Aorta (tissue), 5 donors: ENCODE measurements around the gene LRRC73. TPM values are rescaled to one million over a fixed set of nuclear protein-coding genes. Genes with fewer than 3 reads are reported as not detected.

Experiments used
- ATAC-seq: fragments of 200-7000 bp; cut with Tn5 transposase; one replicate; pipeline ENCODE4 v1.9.1; 2022; ENCODE audit warnings: moderate library complexity; ENCODE audit not compliant: low FRiP score
- DNase-seq, 2 donors: peaks; one replicate each; pipeline ENCODE4 v3.0.0-alpha.2; 2020
- H3K27ac ChIP-seq, 2 donors: one replicate each; pipeline ENCODE4 v1.5.1; 2013; ENCODE audit warnings: low read length in 2 of 2, mild to moderate bottlenecking in 2 of 2, moderate library complexity in 2 of 2, control low read depth in 1 of 2, inconsistent platforms in 1 of 2, low read depth in 1 of 2
- H3K27me3 ChIP-seq, 2 donors: one replicate each; pipeline ENCODE4 v1.6.1; 2013; ENCODE audit warnings: control low read depth in 1 of 2, low read length in 1 of 2, mild to moderate bottlenecking in 1 of 2, moderate library complexity in 1 of 2; ENCODE audit not compliant: insufficient read depth in 2 of 2, control insufficient read depth in 1 of 2
- H3K36me3 ChIP-seq, 2 donors: one replicate each; pipeline ENCODE4 v1.6.1; 2013; ENCODE audit warnings: control low read depth in 1 of 2, low read length in 1 of 2, mild to moderate bottlenecking in 1 of 2; ENCODE audit not compliant: insufficient read depth in 2 of 2, control insufficient read depth in 1 of 2
- H3K4me1 ChIP-seq, 2 donors: one replicate each; pipeline ENCODE4 v1.6.1; 2013; ENCODE audit warnings: low read length in 2 of 2, control low read depth in 1 of 2, mild to moderate bottlenecking in 1 of 2, moderate library complexity in 1 of 2; ENCODE audit not compliant: insufficient read depth in 2 of 2, control insufficient read depth in 1 of 2
- H3K4me3 ChIP-seq, 2 donors: one replicate each; pipeline ENCODE4 v1.5.1; 2013; ENCODE audit warnings: low read length in 2 of 2, control low read depth in 1 of 2, mild to moderate bottlenecking in 1 of 2
- H3K9me3 ChIP-seq: one replicate; pipeline ENCODE4 v1.6.1; 2013; ENCODE audit warnings: mild to moderate bottlenecking, low read length; ENCODE audit not compliant: control insufficient read depth
- WGBS, 2 donors: extraction: QIAGEN DNeasy Blood & Tissue Kit; methylation state at CpG; one replicate each; pipeline ENCODE4 v1.1.7; 2013; 5-methylcytosine and 5-hydroxymethylcytosine counted together
- intact Hi-C, 2 donors: fragments of 100-400 bp; cut with DNase I; formaldehyde crosslinking; loops; one replicate each; pipeline versions ENCODE4 v1.14.2 to v1.15.0; 2022
- polyA plus RNA-seq, 2 donors: library from polyadenylated mRNA; stranded (reverse); fragments of 200-250 nt; gene quantifications; one replicate each; pipeline ENCODE4 v1.2.3, GENCODE V29; 2013
- total RNA-seq, 2 donors: library from RNA; stranded (reverse); fragmentation: NEBNext Ultra II Directional; extraction: Animal tissue kit (Norgen Biotek cat#: 25700); gene quantifications; one replicate each; pipeline ENCODE4 v1.2.1, GENCODE V29; 2021
- donor health status: healthy with polysubstance abuse.
- donor health status: Bipolar disorder and iron deficiency.
- donor health status: DM: no; HTN: no; CAD: no.
- donor health status: DM: no; HTN: no; CAD: no.
- donor health status: DM: yes; HTN: yes; CAD: no.

Gene LRRC73
- total and polyA plus RNA-seq, 4 donors: 0.39 to 1.6 (median 0.56) TPM

- DNase-seq (peak; percentile 74 to 90), ATAC-seq (peak; percentile 76)
- no peaks in the 10 kb centered on the region for H3K27me3 ChIP-seq
- no peaks in the 10 kb centered on the region for H3K9me3 ChIP-seq
- H3K4me1 ChIP-seq: no peaks in the 10 kb centered on the region
- H3K4me3 ChIP-seq: no peak overlapping the region
- H3K27ac ChIP-seq: no peak overlapping the region
- intact Hi-C loops: loop anchor here (1.0 to 10.0 kb wide), 7 partner anchors 52 to 272 kb away; partner anchors contain the start of genes DLK2 (in 1 of the 2) and ZNF318 (in 1 of the 2)
- H3K36me3 ChIP-seq: peaks cover 0 to 14% of the 10 kb centered on the region in 2 donors
- 26 to 27% methylated on average over 14 of the region's 14 CpGs for WGBS, 2 donors
Observed at GRCh38 chr6:43506667-43507471, 3.3 kb downstream of the LRRC73 start.

GRCh38 chr6:43506171-43506570 is 4.0 kb downstream of the LRRC73 start:
- DNase-seq: no peak
- no peak overlapping the region for H3K4me3 ChIP-seq
- intact Hi-C loops: loop anchor here (1.0 to 10.0 kb wide), 7 partner anchors 51 to 271 kb away; partner anchors contain the start of genes DLK2 (in 1 of the 2) and ZNF318 (in 1 of the 2)
- no peak for ATAC-seq
- peaks cover 0 to 14% of the 10 kb centered on the region in 2 donors for H3K36me3 ChIP-seq
- 70 to 79% methylated on average over 3 of the region's 3 CpGs for WGBS, 2 donors
- no peaks in the 10 kb centered on the region for H3K9me3 ChIP-seq
- no peak overlapping the region for H3K27ac ChIP-seq
- H3K4me1 ChIP-seq: no peaks in the 10 kb centered on the region
- no peaks in the 10 kb centered on the region for H3K27me3 ChIP-seq

- Histone ChIP-seq H3K36me3 (peaks cover 0 to 14% of the 10 kb centered on the region in 2 donors), H3K4me1 (no peaks in the 10 kb centered on the region), H3K27me3 (no peaks in the 10 kb centered on the region), H3K4me3 (no peak overlapping the region), H3K27ac (no peak overlapping the region), H3K9me3 (no peaks in the 10 kb centered on the region)
- intact Hi-C loops: loop anchor here (1.0 to 10.0 kb wide), 7 partner anchors 51 to 271 kb away; partner anchors contain the start of genes DLK2 (in 1 of the 2) and ZNF318 (in 1 of the 2)
- ATAC-seq (no peak), DNase-seq (no peak)
- WGBS, 2 donors: 75 to 79% methylated on average over 6 of the region's 6 CpGs
Observed at GRCh38 chr6:43505718-43506117, 4.4 kb downstream of the LRRC73 start.

GRCh38 chr6:43504756-43505593 is 5.2 kb downstream of the LRRC73 start:
- peaks cover 0 to 14% of the 10 kb centered on the region in 2 donors for H3K36me3 ChIP-seq
- H3K4me3 ChIP-seq: no peak overlapping the region
- intact Hi-C loops: loop anchor here (5.0 to 10.0 kb wide), 4 partner anchors 110 to 270 kb away; partner anchors contain the start of gene ZNF318 (in 1 of the 2)
- H3K27me3 ChIP-seq: no peaks in the 10 kb centered on the region
- WGBS, 2 donors: 92% methylated on average over 24 to 26 of the region's 26 CpGs
- H3K9me3 ChIP-seq: no peaks in the 10 kb centered on the region
- no peak overlapping the region for H3K27ac ChIP-seq
- DNase-seq: no peak
- ATAC-seq: no peak
- H3K4me1 ChIP-seq: no peaks in the 10 kb centered on the region

GRCh38 chr6:43503443-43503842 is 6.7 kb downstream of the LRRC73 start:
- H3K36me3 ChIP-seq: peaks cover 0 to 14% of the 10 kb centered on the region in 2 donors
- 91 to 95% methylated on average over 8 of the region's 8 CpGs for WGBS, 2 donors
- H3K27ac ChIP-seq: no peak overlapping the region
- no peak overlapping the region for H3K4me3 ChIP-seq
- no peaks in the 10 kb centered on the region for H3K27me3 ChIP-seq
- ATAC-seq (no peak), DNase-seq (no peak)
- H3K4me1 ChIP-seq: no peaks in the 10 kb centered on the region
- H3K9me3 ChIP-seq: no peaks in the 10 kb centered on the region
- intact Hi-C loops: loop anchor here in 1 of 2 donors (10.0 kb wide), 2 partner anchors 109 to 269 kb away; no protein-coding TSS in a partner anchor

- H3K27me3 ChIP-seq: no peaks in the 10 kb centered on the region
- H3K4me3 ChIP-seq: no peak overlapping the region
- intact Hi-C loops: loop anchor here in 1 of 2 donors (10.0 kb wide), 2 partner anchors 108 to 268 kb away; no protein-coding TSS in a partner anchor
- no peaks in the 10 kb centered on the region for H3K4me1 ChIP-seq
- no peaks in the 10 kb centered on the region for H3K9me3 ChIP-seq
- WGBS, 2 donors: 75 to 86% methylated on average over 4 of the region's 4 CpGs
- H3K27ac ChIP-seq: no peak overlapping the region
- DNase-seq (no peak), ATAC-seq (no peak)
- H3K36me3 ChIP-seq: peaks cover 0 to 14% of the 10 kb centered on the region in 2 donors
Observed at GRCh38 chr6:43502666-43503065, 7.5 kb downstream of the LRRC73 start.

GRCh38 chr6:43500921-43501320 is 9.2 kb downstream of the LRRC73 start:
- WGBS, 2 donors: 97 to 98% methylated on average over 3 of the region's 3 CpGs
- intact Hi-C loops: loop anchor here in 1 of 2 donors (10.0 kb wide), 2 partner anchors 106 to 266 kb away; no protein-coding TSS in a partner anchor
- Histone ChIP-seq H3K27me3 (no peaks in the 10 kb centered on the region), H3K4me3 (no peak overlapping the region), H3K36me3 (peaks cover 0 to 14% of the 10 kb centered on the region in 2 donors), H3K9me3 (no peaks in the 10 kb centered on the region), H3K4me1 (no peaks in the 10 kb centered on the region), H3K27ac (no peak overlapping the region)
- ATAC-seq: no peak
- no peak for DNase-seq

- peaks cover 0 to 12% of the 10 kb centered on the region in 2 donors for H3K36me3 ChIP-seq
- no peaks in the 10 kb centered on the region for H3K27me3 ChIP-seq
- 44 to 48% methylated on average over 12 of the region's 12 CpGs for WGBS, 2 donors
- no peaks in the 10 kb centered on the region for H3K4me1 ChIP-seq
- intact Hi-C loops: no loop called here
- H3K4me3 ChIP-seq: no peak overlapping the region
- H3K27ac ChIP-seq: peak overlapping the region in 1 of 2 donors; percentile 14
- ATAC-seq (no peak), DNase-seq (no peak)
- H3K9me3 ChIP-seq: no peaks in the 10 kb centered on the region
Observed at GRCh38 chr6:43499028-43499815, 10.9 kb downstream of the LRRC73 start.
